ENCODE results near the gene TSHZ1.

TSHZ1 gene

GRCh38 chr18:75220551-75221355 lies 10.2 kb downstream of the TSHZ1 start:
- DNase-seq (ENCODE audit: low read depth) = no peak

- no peak for DNase-seq (ENCODE audit: low read depth)
Observed at GRCh38 chr18:75221397-75221796, 10.8 kb downstream of the TSHZ1 start.

GRCh38 chr18:75221897-75222296 lies 11.3 kb downstream of the TSHZ1 start:
- no peak for DNase-seq (ENCODE audit: low read depth)

GRCh38 chr18:75222407-75222806 lies 11.8 kb downstream of the TSHZ1 start:
- no peak for DNase-seq (ENCODE audit: low read depth)

GRCh38 chr18:75223687-75224347 lies 13.2 kb downstream of the TSHZ1 start:
- no peak for DNase-seq (ENCODE audit: low read depth)

GRCh38 chr18:75226286-75226955 lies 15.8 kb downstream of the TSHZ1 start:
- no peak for DNase-seq (ENCODE audit: low read depth)

GRCh38 chr18:75226956-75227316 lies 16.3 kb downstream of the TSHZ1 start:
- no peak for DNase-seq (ENCODE audit: low read depth)

GRCh38 chr18:75227535-75228296 lies 17.1 kb downstream of the TSHZ1 start:
- no peak for DNase-seq (ENCODE audit: low read depth)

- DNase-seq (ENCODE audit: low read depth) = no peak
Observed at GRCh38 chr18:75228967-75229366, 18.4 kb downstream of the TSHZ1 start.

- DNase-seq (ENCODE audit: low read depth) = no peak
Observed at GRCh38 chr18:75229437-75229836, 18.8 kb downstream of the TSHZ1 start.

GRCh38 chr18:75230163-75231052 lies 19.8 kb downstream of the TSHZ1 start:
- DNase-seq (ENCODE audit: low read depth) = no peak

GRCh38 chr18:75231053-75231406 lies 20.4 kb downstream of the TSHZ1 start:
- DNase-seq (ENCODE audit: low read depth) = no peak

- DNase-seq (ENCODE audit: low read depth) = no peak
Observed at GRCh38 chr18:75234901-75235300, 24.3 kb downstream of the TSHZ1 start.

- no peak for DNase-seq (ENCODE audit: low read depth)
Observed at GRCh38 chr18:75235896-75236295, 25.3 kb downstream of the TSHZ1 start.

- DNase-seq (ENCODE audit: low read depth) = no peak
Observed at GRCh38 chr18:75238100-75238499, 27.5 kb downstream of the TSHZ1 start.

GRCh38 chr18:75238786-75239185 lies 28.2 kb downstream of the TSHZ1 start:
- no peak for DNase-seq (ENCODE audit: low read depth)

GRCh38 chr18:75240433-75240832 lies 29.8 kb downstream of the TSHZ1 start:
- DNase-seq (ENCODE audit: low read depth) = no peak

GRCh38 chr18:75241705-75242104 lies 31.1 kb downstream of the TSHZ1 start:
- no peak for DNase-seq (ENCODE audit: low read depth)

GRCh38 chr18:75244351-75245313 lies 34.0 kb downstream of the TSHZ1 start:
- no peak for DNase-seq (ENCODE audit: low read depth)

All from stimulated activated CD8-positive, alpha-beta memory T cell treated with anti-CD3 and anti-CD28 coated beads, Interleukin-7, amount 100 ng/mL, for 24 hours (primary cell).